CD4-positive, alpha-beta T cell (primary cell): ENCODE measurements around the gene PIGL. TPM values are rescaled to one million over a fixed set of nuclear protein-coding genes. Genes with fewer than 3 reads are reported as not detected.
"Not testable (repeated sequence)": the region's sequence is repeated elsewhere in the genome, so short reads cannot be mapped to it uniquely, and the experiment has no call there.

Experiments used
- ATAC-seq: fragments of 200-7000 bp; cut with Tn5 transposase; one replicate; pipeline ENCODE4 v1.10.0; 2022; ENCODE audit warnings: mild to moderate bottlenecking; ENCODE audit not compliant: poor library complexity
- CTCF ChIA-PET: fragments of 350-600 bp; sonication (Branson Sonifier 250); formaldehyde crosslinking; loops from one replicate; lab custom pipeline; 2021; ENCODE audit warnings: antibody characterized with exemption, inconsistent platforms; lab: Charles Lee
- POLR2A ChIA-PET: fragments of 350-600 bp; sonication (Branson Sonifier 250); formaldehyde crosslinking; loops from one replicate; lab custom pipeline; 2021; ENCODE audit warnings: antibody characterized with exemption, inconsistent platforms; lab: Charles Lee
- DNase-seq, 14 experiments: peaks; one replicate each; pipeline ENCODE4 v3.0.0-alpha.2; 2013 to 2020; ENCODE audit warnings: mixed read lengths in 2 of 14
- H3K27ac ChIP-seq, 2 donors: one replicate each; pipeline versions ENCODE4 v1.5.1 to v1.7.0; 2013; ENCODE audit warnings: low read length in 2 of 2, low read depth in 1 of 2, mild to moderate bottlenecking in 1 of 2
- H3K27me3 ChIP-seq, 2 experiments: 1 replicate in 1 of 2; 2 replicates in 1 of 2; pipeline versions ENCODE4 v1.6.1 to v1.7.0; 2013; ENCODE audit warnings: low read length in 2 of 2, control low read depth in 1 of 2, mild to moderate bottlenecking in 1 of 2, moderate library complexity in 1 of 2; ENCODE audit not compliant: insufficient read depth in 2 of 2, control insufficient read depth in 1 of 2
- H3K36me3 ChIP-seq: one replicate; pipeline ENCODE4 v1.6.1; 2013; ENCODE audit warnings: low read length, control low read depth; ENCODE audit not compliant: insufficient read depth
- H3K4me1 ChIP-seq: one replicate; pipeline ENCODE4 v1.6.1; 2013; ENCODE audit warnings: low read length, control low read depth; ENCODE audit not compliant: insufficient read depth
- H3K4me3 ChIP-seq: one replicate; pipeline ENCODE4 v1.5.1; 2013; ENCODE audit warnings: mild to moderate bottlenecking, low read length, moderate library complexity
- H3K9me3 ChIP-seq, 2 experiments: 1 replicate in 1 of 2; 2 replicates in 1 of 2; pipeline versions ENCODE4 v1.6.1 to v1.7.0; 2013; ENCODE audit warnings: low read length in 2 of 2, mild to moderate bottlenecking in 2 of 2, control low read depth in 1 of 2, moderate library complexity in 1 of 2; ENCODE audit not compliant: control insufficient read depth in 1 of 2, insufficient read depth in 1 of 2
- H3K27ac Mint-ChIP-seq: one replicate; pipeline ENCODE4 v1.8.0; 2020; ENCODE audit warnings: mixed read lengths
- H3K27me3 Mint-ChIP-seq: one replicate; pipeline ENCODE4 v1.8.0; 2021; ENCODE audit warnings: mixed read lengths
- H3K36me3 Mint-ChIP-seq: one replicate; pipeline ENCODE4 v1.8.0; 2021; ENCODE audit warnings: low read depth, mixed read lengths
- H3K4me1 Mint-ChIP-seq: one replicate; pipeline ENCODE4 v1.8.0; 2021; ENCODE audit warnings: low read depth, mixed read lengths
- H3K4me3 Mint-ChIP-seq: one replicate; pipeline ENCODE4 v1.8.0; 2020; ENCODE audit warnings: mild to moderate bottlenecking, mixed read lengths
- H3K9me3 Mint-ChIP-seq: one replicate; pipeline ENCODE4 v1.8.0; 2020; ENCODE audit warnings: mixed read lengths
- intact Hi-C, 2 experiments: fragments of 100-400 bp; cut with DNase I in 1 of 2; cut with micrococcal nuclease in 1 of 2; formaldehyde crosslinking; loops; one replicate each; pipeline versions ENCODE4 v1.15.1 to v1.9.0; 2023 to 2025; cut with DNase I, micrococcal nuclease
- total RNA-seq, 174 experiments: library from RNA in 2 of 174; stranded (reverse) in 2 of 174; gene quantifications; one replicate each; pipeline ENCODE4 v1.2.3 and lab custom pipeline; 2021 to 2026
- TF ChIP-seq, protein P1 (sequence below): fragments of 200-600 bp; IDR thresholded peaks from one replicate; pipeline ENCODE4 v1.8.0; 2022; ENCODE audit warnings: antibody characterized with exemption, mild to moderate bottlenecking

PIGL gene
- total RNA-seq, 2 experiments from 2014 or later, result 48.4 to 49.0 TPM

DNA sequence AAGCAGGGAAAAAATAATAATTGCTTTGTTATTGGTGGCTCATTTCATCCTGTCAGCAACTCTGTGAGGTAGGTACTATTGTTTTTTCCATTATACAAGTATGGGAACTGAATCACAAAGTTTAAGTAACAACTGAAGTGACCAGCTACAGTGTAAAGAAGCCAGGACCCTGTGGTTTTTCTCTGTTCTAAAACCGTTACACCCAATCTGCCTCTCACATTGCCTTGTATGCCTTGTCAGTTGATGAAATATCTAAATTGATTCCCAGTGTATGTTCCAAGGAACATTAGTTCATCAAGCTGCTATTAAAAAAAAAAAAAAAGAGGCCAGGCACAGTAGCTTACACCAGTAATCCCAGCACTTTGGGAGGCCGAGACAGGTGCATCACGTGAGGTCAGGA lies 5.4 kb downstream of the PIGL start:
- H3K36me3 ChIP-seq, result no peaks in the 10 kb centered on the region

DNA sequence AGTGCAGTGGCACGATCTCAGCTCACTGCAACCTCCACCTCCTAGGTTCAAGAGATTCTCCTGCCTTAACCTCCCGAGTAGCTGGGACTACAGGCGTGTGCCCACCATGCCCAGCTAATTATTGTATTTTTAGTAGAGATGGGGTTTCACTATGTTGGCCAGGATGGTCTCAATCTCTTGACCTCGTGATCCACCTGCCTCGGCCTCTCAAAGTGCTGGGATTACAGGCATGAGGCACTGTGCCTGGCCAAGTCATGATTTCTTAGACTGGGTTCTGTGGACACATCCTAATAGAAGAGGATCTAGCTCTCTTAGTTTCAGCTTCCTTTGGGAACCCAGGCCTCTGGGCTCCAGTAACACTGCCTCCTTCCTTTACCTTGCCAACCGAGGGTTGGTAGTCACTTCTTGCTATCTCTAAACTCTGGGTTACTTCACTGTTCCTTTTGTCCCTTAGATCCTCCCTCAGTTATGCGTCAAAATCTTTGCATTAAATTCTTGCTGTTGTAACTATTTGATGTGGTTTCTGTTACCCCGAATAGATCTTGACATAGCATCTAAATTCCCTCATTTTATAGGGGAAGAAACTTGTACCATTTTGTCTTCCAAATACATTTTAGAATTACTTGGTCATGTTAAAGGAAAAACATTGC lies 13.0 kb downstream of the PIGL start:
- H3K27ac ChIP-seq, H3K36me3 ChIP-seq, ATAC-seq, H3K4me3 Mint-ChIP-seq, H3K4me1 ChIP-seq, H3K9me3 Mint-ChIP-seq, H3K9me3 ChIP-seq, intact Hi-C loops, H3K4me3 ChIP-seq, H3K27me3 ChIP-seq, H3K27me3 Mint-ChIP-seq: not testable (repeated sequence)
- Mint-ChIP-seq H3K36me3 (peaks cover 43% of the 10 kb centered on the region), H3K4me1 (peaks cover 24% of the 10 kb centered on the region), H3K27ac (peak overlapping the region; percentile 51)
- ChIA-PET CTCF (interaction anchor here (0.6 to 1.2 kb wide), 3 partner anchors 15 to 231 kb away, joined by 3 to 4 read pairs (median 3); partner anchors contain the start of genes NCOR1 and ZSWIM7), POLR2A (interaction anchor here (1.0 kb wide), 1 partner anchor 13 kb away, joined by 4 read pairs; no protein-coding TSS in a partner anchor)
- DNase-seq, result peak in 1 of 14 experiments; percentile 13

More for the DNA sequence above, 5.4 kb downstream of the PIGL start:
- Histone ChIP-seq H3K4me1 (peaks cover 7% of the 10 kb centered on the region), H3K4me3 (no peak overlapping the region), H3K27me3 (no peaks in the 10 kb centered on the region), H3K27ac (no peak overlapping the region), H3K9me3 (no peaks in the 10 kb centered on the region)
- POLR2A ChIA-PET, result interaction anchor here (1.7 kb wide), 1 partner anchor 158 kb away, joined by 4 read pairs; no protein-coding TSS in a partner anchor
- CTCF ChIA-PET, result interaction anchor here (1.3 to 1.7 kb wide), 2 partner anchors 11 to 20 kb away, joined by 3 to 4 read pairs; no protein-coding TSS in a partner anchor
- no peak for ATAC-seq
- Mint-ChIP-seq H3K27me3 (no peaks in the 10 kb centered on the region), H3K4me3 (no peak overlapping the region), H3K36me3 (peaks cover 37% of the 10 kb centered on the region), H3K9me3 (no peaks in the 10 kb centered on the region), H3K4me1 (peaks cover 32% of the 10 kb centered on the region), H3K27ac (no peak overlapping the region)
- TF ChIP-seq, protein P1, sequence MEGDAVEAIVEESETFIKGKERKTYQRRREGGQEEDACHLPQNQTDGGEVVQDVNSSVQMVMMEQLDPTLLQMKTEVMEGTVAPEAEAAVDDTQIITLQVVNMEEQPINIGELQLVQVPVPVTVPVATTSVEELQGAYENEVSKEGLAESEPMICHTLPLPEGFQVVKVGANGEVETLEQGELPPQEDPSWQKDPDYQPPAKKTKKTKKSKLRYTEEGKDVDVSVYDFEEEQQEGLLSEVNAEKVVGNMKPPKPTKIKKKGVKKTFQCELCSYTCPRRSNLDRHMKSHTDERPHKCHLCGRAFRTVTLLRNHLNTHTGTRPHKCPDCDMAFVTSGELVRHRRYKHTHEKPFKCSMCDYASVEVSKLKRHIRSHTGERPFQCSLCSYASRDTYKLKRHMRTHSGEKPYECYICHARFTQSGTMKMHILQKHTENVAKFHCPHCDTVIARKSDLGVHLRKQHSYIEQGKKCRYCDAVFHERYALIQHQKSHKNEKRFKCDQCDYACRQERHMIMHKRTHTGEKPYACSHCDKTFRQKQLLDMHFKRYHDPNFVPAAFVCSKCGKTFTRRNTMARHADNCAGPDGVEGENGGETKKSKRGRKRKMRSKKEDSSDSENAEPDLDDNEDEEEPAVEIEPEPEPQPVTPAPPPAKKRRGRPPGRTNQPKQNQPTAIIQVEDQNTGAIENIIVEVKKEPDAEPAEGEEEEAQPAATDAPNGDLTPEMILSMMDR, result no peak
- no peak for DNase-seq
- intact Hi-C loops, result no loop called here

DNA sequence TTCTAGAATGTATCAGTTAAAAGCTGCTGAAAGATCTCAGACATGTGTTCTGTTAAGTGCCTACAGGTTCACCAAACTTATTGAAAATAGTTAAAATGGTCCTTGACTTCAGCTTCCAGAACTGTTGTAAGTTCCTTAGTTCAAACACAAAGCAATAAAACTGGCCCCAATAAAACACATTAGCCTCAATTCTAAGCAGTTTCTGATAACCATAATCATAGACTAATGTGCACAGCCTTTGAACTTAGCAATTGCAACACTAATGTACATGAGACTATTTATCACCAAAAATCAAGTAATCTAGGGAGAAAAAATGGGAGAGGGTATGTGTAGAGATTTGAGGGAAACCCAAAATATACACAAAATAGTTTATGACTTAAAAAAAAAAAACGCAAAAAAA lies 15.4 kb downstream of the PIGL start:
- ChIA-PET POLR2A (no interaction called here), CTCF (interaction anchor here (0.7 to 1.5 kb wide), 3 partner anchors 11 to 699 kb away, joined by 3 to 4 read pairs (median 3); no protein-coding TSS in a partner anchor)
- no peak overlapping the region for H3K27ac ChIP-seq
- no peaks in the 10 kb centered on the region for H3K9me3 ChIP-seq
- TF ChIP-seq, protein P1, result no peak
- H3K9me3 Mint-ChIP-seq, result no peaks in the 10 kb centered on the region
- H3K4me1 Mint-ChIP-seq, result peaks cover 14% of the 10 kb centered on the region
- H3K4me3 ChIP-seq, result no peak overlapping the region
- no peak overlapping the region for H3K27ac Mint-ChIP-seq
- no peaks in the 10 kb centered on the region for H3K27me3 ChIP-seq
- ATAC-seq (no peak), DNase-seq (no peak)
- H3K4me1 ChIP-seq, result peaks cover 8% of the 10 kb centered on the region
- H3K36me3 Mint-ChIP-seq, result peaks cover 45% of the 10 kb centered on the region
- no peaks in the 10 kb centered on the region for H3K27me3 Mint-ChIP-seq
- H3K36me3 ChIP-seq, result peaks cover 7% of the 10 kb centered on the region
- intact Hi-C loops, result no loop called here
- H3K4me3 Mint-ChIP-seq, result no peak overlapping the region
